ENCODE data around the gene ZNF823. TPM values are rescaled to one million over a fixed set of nuclear protein-coding genes. Genes with fewer than 3 reads are reported as not detected.
"Not testable (repeated sequence)": the region's sequence is repeated elsewhere in the genome, so short reads cannot be mapped to it uniquely, and the experiment has no call there.

The ZNF823 gene
- total and polyA plus RNA-seq, 2 experiments from 2014 or later, result 3.4 to 10.4 TPM

DNA sequence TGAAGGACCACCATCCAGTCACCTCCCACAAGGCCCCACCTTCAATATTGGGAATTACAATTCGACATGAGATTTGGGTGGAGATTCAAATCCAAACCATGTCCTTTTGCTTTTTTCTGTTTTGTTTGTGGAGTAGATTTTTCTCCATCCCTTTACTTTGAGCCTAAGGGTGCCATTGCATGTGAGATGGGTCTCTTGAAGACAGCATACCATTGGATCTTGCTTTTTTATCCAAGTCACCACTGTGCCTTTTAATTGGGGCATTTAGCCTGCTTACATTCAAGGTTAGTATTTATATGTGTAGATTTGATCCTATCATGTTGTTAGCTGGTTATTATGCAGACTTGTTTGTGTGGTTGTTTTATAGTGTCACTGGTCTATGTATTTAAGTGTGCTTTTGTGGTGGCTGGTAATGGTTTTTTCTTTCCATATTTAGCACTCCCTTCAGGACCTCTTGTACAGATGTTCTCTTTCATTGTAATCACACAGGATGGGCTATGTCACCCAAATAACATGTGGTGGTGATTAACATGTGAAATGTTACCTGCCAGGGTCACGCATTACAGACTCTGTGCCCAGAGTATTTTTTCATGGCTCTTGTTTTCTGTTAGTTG, 58.0 kb downstream of the ZNF823 start:
- Histone ChIP-seq H3K9me2 (replicated peaks; ENCODE audit: insufficient read depth) (no peaks in the 10 kb centered on the region), H3K4me1 (ENCODE audit: insufficient read depth) (no peaks in the 10 kb centered on the region), H3K79me2 (no peaks in the 10 kb centered on the region), H3K27ac (no peak overlapping the region), H3K27me3 (no peaks in the 10 kb centered on the region), H3K4me2 (no peak overlapping the region), H3K9me3 (ENCODE audit: low read depth) (peaks cover 29% of the 10 kb centered on the region), H4K20me1 (ENCODE audit: insufficient read depth, poor library complexity, severe bottlenecking) (no peaks in the 10 kb centered on the region), H2AFZ (no peak overlapping the region), H3K36me3 (replicated peaks; ENCODE audit: insufficient read depth, low read depth) (no peaks in the 10 kb centered on the region), H3K4me3 (no peak overlapping the region)
- DNase-seq (ENCODE audit: low spot score), result no peak
- no peak for TF ChIP-seq EZH2 (IDR thresholded peaks at IDR 0.05; ENCODE audit: borderline replicate concordance)
- TF ChIP-seq, protein P1, sequence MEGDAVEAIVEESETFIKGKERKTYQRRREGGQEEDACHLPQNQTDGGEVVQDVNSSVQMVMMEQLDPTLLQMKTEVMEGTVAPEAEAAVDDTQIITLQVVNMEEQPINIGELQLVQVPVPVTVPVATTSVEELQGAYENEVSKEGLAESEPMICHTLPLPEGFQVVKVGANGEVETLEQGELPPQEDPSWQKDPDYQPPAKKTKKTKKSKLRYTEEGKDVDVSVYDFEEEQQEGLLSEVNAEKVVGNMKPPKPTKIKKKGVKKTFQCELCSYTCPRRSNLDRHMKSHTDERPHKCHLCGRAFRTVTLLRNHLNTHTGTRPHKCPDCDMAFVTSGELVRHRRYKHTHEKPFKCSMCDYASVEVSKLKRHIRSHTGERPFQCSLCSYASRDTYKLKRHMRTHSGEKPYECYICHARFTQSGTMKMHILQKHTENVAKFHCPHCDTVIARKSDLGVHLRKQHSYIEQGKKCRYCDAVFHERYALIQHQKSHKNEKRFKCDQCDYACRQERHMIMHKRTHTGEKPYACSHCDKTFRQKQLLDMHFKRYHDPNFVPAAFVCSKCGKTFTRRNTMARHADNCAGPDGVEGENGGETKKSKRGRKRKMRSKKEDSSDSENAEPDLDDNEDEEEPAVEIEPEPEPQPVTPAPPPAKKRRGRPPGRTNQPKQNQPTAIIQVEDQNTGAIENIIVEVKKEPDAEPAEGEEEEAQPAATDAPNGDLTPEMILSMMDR (IDR thresholded peaks at IDR 0.05; ENCODE audit: poor library complexity), result no peak
- TF ChIP-seq EZH2phosphoT487 (IDR thresholded peaks at IDR 0.05; ENCODE audit: low read depth, severe bottlenecking, unreplicated experiment), result no peak
- WGBS (ENCODE audit: low lambda C conversion rate, missing lambda C conversion rate), result 100% methylated on average over 2 of the region's 2 CpGs

DNA sequence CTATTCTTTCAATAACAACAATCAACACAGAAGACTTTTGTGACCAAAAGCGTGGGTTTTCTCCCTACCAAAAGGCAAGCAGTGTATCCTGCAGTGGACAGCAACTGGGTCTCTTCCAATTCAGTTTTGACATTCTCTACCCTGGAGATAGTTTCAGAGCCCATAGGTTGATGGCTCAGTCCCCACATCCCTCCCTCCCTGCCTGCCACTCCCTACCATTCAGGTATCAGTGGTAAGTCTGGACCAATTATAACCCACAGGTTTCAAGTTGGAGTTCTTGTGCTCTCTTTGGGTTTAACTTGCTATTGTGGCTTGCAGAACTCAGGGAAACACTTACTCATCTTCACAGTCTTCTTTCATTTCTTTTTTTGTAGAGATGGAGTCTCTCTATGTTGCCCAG, 60.2 kb downstream of the ZNF823 start:
- no peak overlapping the region for H3K4me3 ChIP-seq
- peaks cover 10% of the 10 kb centered on the region for H3K9me3 ChIP-seq (ENCODE audit: low read depth)
- WGBS (ENCODE audit: low lambda C conversion rate, missing lambda C conversion rate), result 100% methylated on average over 1 of the region's 1 CpG

DNA sequence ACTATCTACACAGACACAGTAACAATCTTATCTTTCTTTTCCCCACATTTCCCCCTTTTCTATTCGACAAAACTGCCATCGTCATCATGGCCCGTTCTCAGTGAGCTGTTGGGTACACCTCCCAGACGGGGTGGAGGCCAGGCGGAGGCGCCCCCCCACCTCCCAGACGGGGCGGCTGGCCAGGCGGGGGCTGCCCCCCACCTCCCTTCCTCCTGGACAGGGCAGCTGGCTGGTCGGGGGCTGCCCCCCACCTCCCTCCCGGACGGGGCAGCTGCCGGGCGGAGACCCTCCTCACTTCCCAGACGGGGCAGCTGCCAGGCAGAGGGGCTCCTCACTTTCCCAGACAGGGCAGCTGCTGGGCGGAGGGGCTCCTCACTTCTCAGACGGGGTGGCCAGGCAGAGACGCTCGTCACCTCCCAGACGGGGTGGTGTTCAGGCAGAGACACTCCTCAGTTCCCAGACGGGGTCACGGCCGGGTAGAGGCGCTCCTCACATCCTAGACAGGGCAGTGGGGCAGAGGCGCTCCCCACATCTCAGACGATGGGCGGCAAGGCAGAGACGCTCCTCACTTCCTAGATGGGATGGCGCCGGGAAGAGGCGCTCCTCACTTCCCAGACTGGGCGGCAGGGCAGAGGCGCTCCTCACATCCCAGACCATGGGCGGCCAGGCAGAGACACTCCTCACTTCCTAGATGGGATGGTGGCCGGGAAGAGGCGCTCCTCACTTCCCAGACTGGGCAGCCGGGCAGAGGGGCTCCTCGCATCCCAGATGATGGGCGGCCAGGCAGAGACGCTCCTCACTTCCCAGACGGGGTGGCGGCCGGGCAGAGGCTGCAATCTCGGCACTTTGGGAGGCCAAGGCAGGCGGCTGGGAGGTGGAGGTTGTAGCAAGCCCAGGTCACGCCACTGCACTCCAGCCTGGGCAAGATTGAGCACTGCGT, 61.8 kb downstream of the ZNF823 start:
- not testable (repeated sequence) for H3K36me3 ChIP-seq (replicated peaks; ENCODE audit: insufficient read depth, low read depth); H3K9me3 ChIP-seq (ENCODE audit: low read depth); H3K9me2 ChIP-seq (replicated peaks; ENCODE audit: insufficient read depth); H3K27me3 ChIP-seq; H3K79me2 ChIP-seq; H4K20me1 ChIP-seq (ENCODE audit: insufficient read depth, poor library complexity, severe bottlenecking); H2AFZ ChIP-seq; H3K4me3 ChIP-seq; H3K4me1 ChIP-seq (ENCODE audit: insufficient read depth); DNase-seq (ENCODE audit: low spot score); H3K27ac ChIP-seq; H3K4me2 ChIP-seq
- 97% methylated on average over 35 of the region's 47 CpGs for WGBS (ENCODE audit: low lambda C conversion rate, missing lambda C conversion rate)

More for the DNA sequence above, 60.2 kb downstream of the ZNF823 start:
- no peak overlapping the region for H3K4me2 ChIP-seq
- no peak for DNase-seq (ENCODE audit: low spot score)
- H3K27ac ChIP-seq, result no peak overlapping the region
- no peaks in the 10 kb centered on the region for H3K79me2 ChIP-seq
- TF ChIP-seq EZH2phosphoT487 (IDR thresholded peaks at IDR 0.05; ENCODE audit: low read depth, severe bottlenecking, unreplicated experiment), result no peak
- no peak for TF ChIP-seq EZH2 (IDR thresholded peaks at IDR 0.05; ENCODE audit: borderline replicate concordance)
- TF ChIP-seq, protein P1 (IDR thresholded peaks at IDR 0.05; ENCODE audit: poor library complexity), result no peak
- no peaks in the 10 kb centered on the region for H4K20me1 ChIP-seq (ENCODE audit: insufficient read depth, poor library complexity, severe bottlenecking)
- no peak overlapping the region for H2AFZ ChIP-seq
- no peaks in the 10 kb centered on the region for H3K36me3 ChIP-seq (replicated peaks; ENCODE audit: insufficient read depth, low read depth)
- no peaks in the 10 kb centered on the region for H3K9me2 ChIP-seq (replicated peaks; ENCODE audit: insufficient read depth)
- no peaks in the 10 kb centered on the region for H3K27me3 ChIP-seq
- no peaks in the 10 kb centered on the region for H3K4me1 ChIP-seq (ENCODE audit: insufficient read depth)

DNA sequence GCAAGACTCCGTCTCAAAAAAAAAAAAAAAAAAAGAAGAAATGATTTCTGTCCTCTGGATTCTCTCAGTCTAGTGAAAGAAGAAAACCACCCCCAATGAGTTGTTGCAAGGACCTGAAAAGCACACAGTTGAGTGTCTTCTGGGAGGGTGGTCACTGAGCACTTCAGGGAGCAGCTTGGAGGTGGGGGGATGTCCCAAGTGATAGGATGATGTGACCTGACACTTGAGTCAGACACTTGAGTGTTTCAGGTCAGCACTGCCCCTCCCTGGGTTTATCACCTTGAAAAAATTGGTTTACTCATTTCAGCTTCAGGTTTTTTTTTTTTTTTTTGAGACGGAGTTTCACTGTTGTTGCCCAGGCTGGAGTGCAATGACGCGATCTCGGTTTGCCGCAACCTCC, 63.2 kb downstream of the ZNF823 start:
- no peaks in the 10 kb centered on the region for H3K36me3 ChIP-seq (replicated peaks; ENCODE audit: insufficient read depth, low read depth)
- no peak overlapping the region for H3K4me3 ChIP-seq
- H4K20me1 ChIP-seq (ENCODE audit: insufficient read depth, poor library complexity, severe bottlenecking), result no peaks in the 10 kb centered on the region
- 100% methylated on average over 6 of the region's 6 CpGs for WGBS (ENCODE audit: low lambda C conversion rate, missing lambda C conversion rate)
- DNase-seq (ENCODE audit: low spot score), result no peak
- no peaks in the 10 kb centered on the region for H3K9me2 ChIP-seq (replicated peaks; ENCODE audit: insufficient read depth)
- H3K9me3 ChIP-seq (ENCODE audit: low read depth), result peaks cover under 1% of the 10 kb centered on the region
- no peaks in the 10 kb centered on the region for H3K79me2 ChIP-seq
- H3K27ac ChIP-seq, result no peak overlapping the region
- no peak overlapping the region for H2AFZ ChIP-seq
- TF ChIP-seq, protein P1 (IDR thresholded peaks at IDR 0.05; ENCODE audit: poor library complexity), result no peak
- TF ChIP-seq EZH2 (IDR thresholded peaks at IDR 0.05; ENCODE audit: borderline replicate concordance), result no peak
- TF ChIP-seq EZH2phosphoT487 (IDR thresholded peaks at IDR 0.05; ENCODE audit: low read depth, severe bottlenecking, unreplicated experiment), result no peak
- no peaks in the 10 kb centered on the region for H3K4me1 ChIP-seq (ENCODE audit: insufficient read depth)
- no peak overlapping the region for H3K4me2 ChIP-seq
- no peaks in the 10 kb centered on the region for H3K27me3 ChIP-seq

Data from hepatocyte (in vitro differentiated cells).